Muscle layer of colon (tissue), 2 donors: ENCODE results near the gene MOB2.
"Not testable (repeated sequence)": the region's sequence is repeated elsewhere in the genome, so short reads cannot be mapped to it uniquely, and the experiment has no call there.

Experiments
- H3K27ac ChIP-seq: one replicate; pipeline ENCODE4 v1.7.0; 2013; ENCODE audit warnings: low read depth, mild to moderate bottlenecking, low read length, moderate library complexity
- H3K27me3 ChIP-seq, 2 donors: one replicate each; pipeline ENCODE4 v1.7.0; 2013; ENCODE audit warnings: low read length in 2 of 2, mild to moderate bottlenecking in 2 of 2; ENCODE audit not compliant: insufficient read depth in 2 of 2, control insufficient read depth in 1 of 2
- H3K36me3 ChIP-seq: one replicate; pipeline ENCODE4 v1.7.0; 2013; ENCODE audit warnings: mild to moderate bottlenecking, low read length; ENCODE audit not compliant: insufficient read depth
- H3K4me1 ChIP-seq: one replicate; pipeline ENCODE4 v1.7.0; 2013; ENCODE audit warnings: mild to moderate bottlenecking, low read length; ENCODE audit not compliant: insufficient read depth
- H3K4me3 ChIP-seq, 2 donors: one replicate each; pipeline ENCODE4 v1.7.0; 2013; ENCODE audit warnings: low read length in 2 of 2, low read depth in 1 of 2, mild to moderate bottlenecking in 1 of 2, moderate library complexity in 1 of 2
- H3K9ac ChIP-seq: one replicate; pipeline ENCODE4 v1.7.0; 2013; ENCODE audit warnings: low read length
- H3K9me3 ChIP-seq: one replicate; pipeline ENCODE4 v1.7.0; 2013; ENCODE audit warnings: mild to moderate bottlenecking, low read length
- donor health status: abdominal sarcoma.
- donor health status: Adenocarcinoma of cecum.

The MOB2 gene

DNA sequence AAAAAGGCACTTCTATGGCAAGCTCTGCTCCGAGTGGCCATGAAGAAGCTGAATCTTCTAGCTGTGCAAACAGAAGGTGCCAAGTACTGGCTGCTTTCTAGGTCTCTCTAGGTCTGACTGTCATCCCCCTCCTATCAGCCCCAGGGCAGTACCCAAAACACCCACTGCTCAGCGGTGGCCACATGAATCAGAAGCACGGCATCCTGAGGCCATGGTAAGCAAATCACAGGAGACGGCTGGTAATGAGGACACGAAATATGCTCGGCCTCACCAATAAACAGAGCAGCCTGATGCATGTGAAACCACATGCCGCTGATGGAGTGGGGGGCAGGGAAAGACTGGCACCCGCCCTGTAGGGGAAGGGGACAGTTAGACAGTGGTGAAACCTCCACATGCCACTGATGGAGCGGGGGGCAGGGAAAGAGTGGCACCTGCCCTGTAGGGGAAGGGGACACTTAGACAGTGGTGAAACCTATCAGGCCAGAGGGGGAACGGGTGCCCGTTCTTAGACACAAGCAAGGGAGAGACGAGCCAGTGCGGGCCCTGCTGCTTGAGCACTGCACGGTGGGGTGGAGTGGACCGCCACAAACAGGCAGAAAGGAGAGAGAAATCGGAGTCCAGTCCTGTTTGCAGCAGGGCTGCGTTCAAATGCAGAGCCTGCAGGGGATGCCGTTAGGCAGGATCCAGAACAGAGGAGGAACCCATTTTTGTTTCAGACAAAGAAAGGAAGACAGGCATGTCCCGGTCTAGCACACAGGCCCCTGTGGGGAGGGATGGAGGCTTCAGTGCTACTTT, 29.9 kb upstream of the MOB2 start:
- Histone ChIP-seq H3K27ac (no peak overlapping the region), H3K9me3 (no peaks in the 10 kb centered on the region), H3K27me3 (no peaks in the 10 kb centered on the region), H3K9ac (no peak overlapping the region), H3K4me1 (peaks cover 38% of the 10 kb centered on the region), H3K36me3 (no peaks in the 10 kb centered on the region), H3K4me3 (no peak overlapping the region)

DNA sequence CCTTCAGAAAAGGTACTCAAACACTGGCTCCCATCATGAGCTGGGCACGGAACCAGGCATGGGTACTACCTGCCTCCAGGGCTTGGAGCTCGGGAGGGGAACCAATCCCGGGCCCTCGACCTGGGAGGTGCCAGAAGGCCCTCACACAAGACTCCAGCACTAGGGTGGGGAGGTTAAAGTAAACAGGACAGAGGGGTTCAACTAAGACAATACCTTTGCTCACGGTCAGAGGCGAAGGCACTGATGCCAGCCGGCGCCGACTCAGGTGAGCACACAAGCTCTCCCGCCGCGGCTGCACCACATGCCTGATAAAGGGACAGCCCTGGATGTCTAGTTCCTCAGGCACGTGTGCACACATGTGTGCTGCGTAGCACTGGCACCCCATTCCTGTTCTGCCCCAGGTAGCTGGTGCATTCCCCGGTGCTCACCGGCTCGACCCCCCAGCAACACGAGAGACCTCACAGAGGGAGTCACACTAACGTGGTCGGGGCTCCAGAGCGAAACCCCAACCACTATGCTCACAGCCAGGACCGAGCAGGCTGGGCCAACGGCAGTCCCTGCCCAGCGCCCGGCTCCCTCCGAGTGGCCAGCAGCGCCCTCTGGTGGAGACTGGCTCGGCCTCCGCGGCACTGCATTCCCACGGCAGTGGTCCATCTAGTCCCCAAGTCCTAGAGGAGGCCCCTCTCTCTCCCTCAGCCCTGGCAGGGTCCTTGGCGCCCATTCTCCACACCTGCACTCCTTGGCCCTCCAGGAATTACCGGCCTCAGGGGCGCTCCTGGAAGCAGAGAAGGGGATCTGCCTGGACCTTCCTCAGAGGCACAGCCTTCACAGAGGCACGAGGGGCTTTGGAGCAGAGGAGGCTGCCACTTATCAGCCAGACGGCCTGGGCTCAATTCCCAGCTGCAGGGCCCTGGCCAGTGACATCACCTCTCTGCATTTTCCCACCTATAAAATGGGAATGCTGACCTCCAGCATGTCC, 28.8 kb upstream of the MOB2 start:
- Histone ChIP-seq H3K4me3 (peak overlapping the region in 1 of 2 donors; percentile 29), H3K27me3 (no peaks in the 10 kb centered on the region), H3K27ac (peak overlapping the region; percentile 63), H3K4me1 (peaks cover 38% of the 10 kb centered on the region), H3K36me3 (no peaks in the 10 kb centered on the region), H3K9me3 (no peaks in the 10 kb centered on the region), H3K9ac (no peak overlapping the region)

GRCh38 chr11:1514336-1515061, 27.9 kb upstream of the MOB2 start:
- peak overlapping the region in 1 of 2 donors; percentile 29 for H3K4me3 ChIP-seq
- H3K27ac ChIP-seq, result peak overlapping the region; percentile 63
- H3K9ac ChIP-seq, result no peak overlapping the region
- H3K27me3 ChIP-seq, result no peaks in the 10 kb centered on the region
- H3K9me3 ChIP-seq, result no peaks in the 10 kb centered on the region
- peaks cover 41% of the 10 kb centered on the region for H3K4me1 ChIP-seq
- no peaks in the 10 kb centered on the region for H3K36me3 ChIP-seq

GRCh38 chr11:1513326-1514296, 27.0 kb upstream of the MOB2 start:
- H3K4me1 ChIP-seq, result peaks cover 45% of the 10 kb centered on the region
- H3K9ac ChIP-seq, result no peak overlapping the region

DNA sequence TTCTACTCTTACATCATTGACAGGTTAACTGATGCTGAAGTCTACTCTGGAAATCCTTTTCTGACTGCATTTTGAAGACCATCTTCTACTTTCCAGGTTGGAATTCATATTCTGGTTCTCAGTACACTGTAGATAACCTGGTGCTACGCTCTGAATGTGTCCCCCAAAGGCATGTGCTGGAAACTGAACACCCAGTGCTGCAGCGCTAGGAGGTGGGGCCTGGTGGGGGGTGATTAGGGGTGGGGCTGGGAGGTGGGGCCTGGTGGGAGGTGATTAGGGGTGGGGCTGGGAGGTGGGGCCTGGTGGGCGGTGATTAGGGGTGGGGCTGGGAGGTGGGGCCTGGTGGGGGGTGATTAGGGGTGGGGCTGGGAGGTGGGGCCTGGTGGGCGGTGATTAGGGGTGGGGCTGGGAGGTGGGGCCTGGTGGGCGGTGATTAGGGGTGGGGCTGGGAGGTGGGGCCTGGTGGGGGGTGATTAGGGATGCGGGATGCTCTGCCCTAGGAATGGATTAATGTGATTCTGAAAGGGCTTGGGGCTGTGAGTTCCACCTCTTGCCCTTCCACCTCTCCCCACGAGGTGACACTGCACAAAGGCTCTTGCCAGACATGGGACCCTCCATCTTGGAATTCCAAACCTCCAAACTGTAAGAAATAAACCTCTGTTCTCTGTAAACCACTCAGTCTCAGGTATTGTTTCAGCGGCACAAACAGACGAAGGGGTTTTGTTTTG, 26.1 kb upstream of the MOB2 start:
- not testable (repeated sequence) for H3K27me3 ChIP-seq
- H3K4me1 ChIP-seq, result peaks cover 51% of the 10 kb centered on the region

More at GRCh38 chr11:1513326-1514296, 27.0 kb upstream of the MOB2 start:
- H3K9me3 ChIP-seq, result no peaks in the 10 kb centered on the region
- H3K36me3 ChIP-seq, result no peaks in the 10 kb centered on the region
- no peaks in the 10 kb centered on the region for H3K27me3 ChIP-seq
- peak overlapping the region; percentile 63 for H3K27ac ChIP-seq
- H3K4me3 ChIP-seq, result no peak overlapping the region

GRCh38 chr11:1511937-1512496, 25.4 kb upstream of the MOB2 start:
- Histone ChIP-seq H3K9me3 (no peaks in the 10 kb centered on the region), H3K4me1 (peaks cover 55% of the 10 kb centered on the region), H3K9ac (no peak overlapping the region), H3K4me3 (no peak overlapping the region), H3K27ac (no peak overlapping the region), H3K36me3 (no peaks in the 10 kb centered on the region), H3K27me3 (no peaks in the 10 kb centered on the region)

More for the DNA sequence above, 26.1 kb upstream of the MOB2 start:
- not testable (repeated sequence) for H3K36me3 ChIP-seq, H3K9ac ChIP-seq, H3K9me3 ChIP-seq, H3K27ac ChIP-seq, H3K4me3 ChIP-seq

- no peak overlapping the region for H3K9ac ChIP-seq
- H3K4me1 ChIP-seq, result peaks cover 59% of the 10 kb centered on the region
- H3K36me3 ChIP-seq, result no peaks in the 10 kb centered on the region
- no peak overlapping the region for H3K27ac ChIP-seq
- no peaks in the 10 kb centered on the region for H3K27me3 ChIP-seq
- no peaks in the 10 kb centered on the region for H3K9me3 ChIP-seq
- no peak overlapping the region for H3K4me3 ChIP-seq
Observed at GRCh38 chr11:1510928-1511327, 24.3 kb upstream of the MOB2 start.

GRCh38 chr11:1510351-1510750, 23.8 kb upstream of the MOB2 start:
- not testable (repeated sequence) for H3K4me3 ChIP-seq, H3K27me3 ChIP-seq, H3K9ac ChIP-seq, H3K36me3 ChIP-seq, H3K27ac ChIP-seq, H3K9me3 ChIP-seq
- H3K4me1 ChIP-seq, result peaks cover 54% of the 10 kb centered on the region

DNA sequence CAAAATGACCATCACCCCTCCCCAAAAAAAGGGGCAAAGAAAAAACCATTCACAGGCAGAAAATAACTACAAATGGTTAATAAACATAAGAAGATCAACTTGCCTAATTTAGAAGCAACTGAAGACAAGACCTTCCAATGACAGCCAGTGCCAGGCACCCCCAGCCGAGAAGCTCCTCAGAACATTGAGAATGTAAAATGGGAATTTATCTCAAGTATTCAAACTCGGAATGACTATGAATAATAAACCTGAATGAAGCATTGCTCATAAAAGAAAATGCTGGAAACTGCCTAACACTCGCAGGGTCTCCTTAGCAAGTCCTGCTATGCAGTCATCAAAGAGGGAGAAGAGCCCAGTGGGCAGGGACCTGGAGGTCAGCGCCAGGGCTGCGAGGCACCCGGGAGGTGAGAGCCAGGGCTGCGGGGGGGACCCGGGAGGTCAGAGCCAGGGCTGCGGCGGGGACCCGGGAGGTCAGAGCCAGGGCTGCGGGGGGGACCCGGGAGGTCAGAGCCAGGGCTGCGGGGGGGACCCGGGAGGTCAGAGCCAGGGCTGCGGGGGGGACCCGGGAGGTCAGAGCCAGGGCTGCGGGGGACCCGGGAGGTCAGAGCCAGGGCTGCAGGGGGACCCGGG, 23.2 kb upstream of the MOB2 start:
- Histone ChIP-seq H3K4me1 (peaks cover 50% of the 10 kb centered on the region), H3K27ac (no peak overlapping the region), H3K9ac (no peak overlapping the region), H3K36me3 (no peaks in the 10 kb centered on the region), H3K9me3 (no peaks in the 10 kb centered on the region), H3K4me3 (no peak overlapping the region), H3K27me3 (no peaks in the 10 kb centered on the region)
